Measurements from ENCODE around the gene COL5A3.

COL5A3 gene

DNA sequence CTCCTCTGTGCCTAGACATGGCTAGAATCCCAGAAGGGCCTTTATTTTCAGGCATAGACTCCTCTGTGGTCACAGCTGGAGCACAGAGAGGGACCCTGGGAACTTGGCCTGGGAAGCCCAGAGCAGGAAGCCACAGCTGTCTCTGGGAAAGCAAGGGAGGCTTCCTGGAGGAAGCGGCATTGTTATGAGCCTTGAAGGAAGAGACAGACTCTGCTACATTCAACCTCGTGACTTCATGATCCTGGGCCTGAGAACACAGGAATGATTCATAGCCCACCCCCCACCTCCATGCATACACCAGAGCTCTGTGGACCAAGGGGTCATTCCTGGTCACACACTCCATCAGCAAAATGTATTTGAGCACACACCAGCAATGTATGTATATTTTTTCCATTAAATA, 11.6 kb upstream of the COL5A3 start:
- Histone ChIP-seq H3K4me2 (ENCODE audit: low read length) (no peak overlapping the region), H3F3A (ENCODE audit: insufficient read depth, low read length) (no peaks in the 10 kb centered on the region), H3K27ac (ENCODE audit: low read depth, low read length, poor library complexity, severe bottlenecking) (no peak overlapping the region), H2AFZ (ENCODE audit: low read length) (no peak overlapping the region), H3K36me3 (ENCODE audit: insufficient read depth, low read length) (no peaks in the 10 kb centered on the region), H3K79me2 (ENCODE audit: insufficient read depth, low read length) (no peaks in the 10 kb centered on the region), H3K4me3 (ENCODE audit: low read depth, low read length, poor library complexity, severe bottlenecking) (no peak overlapping the region), H3K9ac (ENCODE audit: low read length) (no peak overlapping the region), H3K9me3 (ENCODE audit: low read length) (no peaks in the 10 kb centered on the region), H3K9me2 (ENCODE audit: low read depth, low read length) (no peaks in the 10 kb centered on the region), H3K27me3 (ENCODE audit: insufficient read depth, low read length) (no peaks in the 10 kb centered on the region), H3K4me1 (ENCODE audit: insufficient read depth, low read length, severe bottlenecking) (no peaks in the 10 kb centered on the region), H4K20me1 (ENCODE audit: insufficient read depth, low read length) (no peaks in the 10 kb centered on the region)
- no peak for TF ChIP-seq CTCF (IDR thresholded peaks at IDR 0.05; ENCODE audit: low read length)
- no peak for TF ChIP-seq EZH2 (IDR thresholded peaks at IDR 0.05; ENCODE audit: borderline replicate concordance, low read length)

GRCh38 chr19:10021446-10021845, 11.1 kb upstream of the COL5A3 start:
- no peak overlapping the region for H3K27ac ChIP-seq (ENCODE audit: low read depth, low read length, poor library complexity, severe bottlenecking)
- H3F3A ChIP-seq (ENCODE audit: insufficient read depth, low read length) = no peaks in the 10 kb centered on the region
- H3K9me2 ChIP-seq (ENCODE audit: low read depth, low read length) = no peaks in the 10 kb centered on the region
- H3K36me3 ChIP-seq (ENCODE audit: insufficient read depth, low read length) = no peaks in the 10 kb centered on the region
- no peaks in the 10 kb centered on the region for H3K79me2 ChIP-seq (ENCODE audit: insufficient read depth, low read length)
- H3K4me2 ChIP-seq (ENCODE audit: low read length) = no peak overlapping the region
- no peaks in the 10 kb centered on the region for H3K9me3 ChIP-seq (ENCODE audit: low read length)
- H2AFZ ChIP-seq (ENCODE audit: low read length) = no peak overlapping the region
- H4K20me1 ChIP-seq (ENCODE audit: insufficient read depth, low read length) = no peaks in the 10 kb centered on the region
- no peaks in the 10 kb centered on the region for H3K27me3 ChIP-seq (ENCODE audit: insufficient read depth, low read length)
- TF ChIP-seq CTCF (IDR thresholded peaks at IDR 0.05; ENCODE audit: low read length) (no peak), EZH2 (IDR thresholded peaks at IDR 0.05; ENCODE audit: borderline replicate concordance, low read length) (no peak)
- no peaks in the 10 kb centered on the region for H3K4me1 ChIP-seq (ENCODE audit: insufficient read depth, low read length, severe bottlenecking)
- no peak overlapping the region for H3K4me3 ChIP-seq (ENCODE audit: low read depth, low read length, poor library complexity, severe bottlenecking)
- H3K9ac ChIP-seq (ENCODE audit: low read length) = no peak overlapping the region

- Histone ChIP-seq H4K20me1 (ENCODE audit: insufficient read depth, low read length) (no peaks in the 10 kb centered on the region), H3K79me2 (ENCODE audit: insufficient read depth, low read length) (no peaks in the 10 kb centered on the region), H3K36me3 (ENCODE audit: insufficient read depth, low read length) (no peaks in the 10 kb centered on the region), H2AFZ (ENCODE audit: low read length) (no peak overlapping the region), H3K9ac (ENCODE audit: low read length) (no peak overlapping the region), H3K9me3 (ENCODE audit: low read length) (no peaks in the 10 kb centered on the region), H3K27me3 (ENCODE audit: insufficient read depth, low read length) (no peaks in the 10 kb centered on the region), H3K27ac (ENCODE audit: low read depth, low read length, poor library complexity, severe bottlenecking) (no peak overlapping the region), H3F3A (ENCODE audit: insufficient read depth, low read length) (no peaks in the 10 kb centered on the region), H3K4me1 (ENCODE audit: insufficient read depth, low read length, severe bottlenecking) (no peaks in the 10 kb centered on the region), H3K9me2 (ENCODE audit: low read depth, low read length) (no peaks in the 10 kb centered on the region), H3K4me2 (ENCODE audit: low read length) (no peak overlapping the region), H3K4me3 (ENCODE audit: low read depth, low read length, poor library complexity, severe bottlenecking) (no peak overlapping the region)
- TF ChIP-seq CTCF (IDR thresholded peaks at IDR 0.05; ENCODE audit: low read length) (no peak), EZH2 (IDR thresholded peaks at IDR 0.05; ENCODE audit: borderline replicate concordance, low read length) (no peak)
These were observed 10.5 kb upstream of the COL5A3 start for GRCh38 chr19:10020851-10021250.
